ENCODE data around the gene BICDL1. TPM values are rescaled to one million over a fixed set of nuclear protein-coding genes. Genes with fewer than 3 reads are reported as not detected.

Gene BICDL1
- polyA plus RNA-seq, 12 donors: 2.7 to 8.0 (median 4.9) TPM; not detected in 1

GRCh38 chr12:120078868-120079267 is 89.8 kb downstream of the BICDL1 start:
- DNase-seq: no peak

GRCh38 chr12:120079411-120080400 is 90.7 kb downstream of the BICDL1 start:
- no peak for DNase-seq

- no peak for DNase-seq
These were observed 92.6 kb downstream of the BICDL1 start for GRCh38 chr12:120081641-120082040.

DNA sequence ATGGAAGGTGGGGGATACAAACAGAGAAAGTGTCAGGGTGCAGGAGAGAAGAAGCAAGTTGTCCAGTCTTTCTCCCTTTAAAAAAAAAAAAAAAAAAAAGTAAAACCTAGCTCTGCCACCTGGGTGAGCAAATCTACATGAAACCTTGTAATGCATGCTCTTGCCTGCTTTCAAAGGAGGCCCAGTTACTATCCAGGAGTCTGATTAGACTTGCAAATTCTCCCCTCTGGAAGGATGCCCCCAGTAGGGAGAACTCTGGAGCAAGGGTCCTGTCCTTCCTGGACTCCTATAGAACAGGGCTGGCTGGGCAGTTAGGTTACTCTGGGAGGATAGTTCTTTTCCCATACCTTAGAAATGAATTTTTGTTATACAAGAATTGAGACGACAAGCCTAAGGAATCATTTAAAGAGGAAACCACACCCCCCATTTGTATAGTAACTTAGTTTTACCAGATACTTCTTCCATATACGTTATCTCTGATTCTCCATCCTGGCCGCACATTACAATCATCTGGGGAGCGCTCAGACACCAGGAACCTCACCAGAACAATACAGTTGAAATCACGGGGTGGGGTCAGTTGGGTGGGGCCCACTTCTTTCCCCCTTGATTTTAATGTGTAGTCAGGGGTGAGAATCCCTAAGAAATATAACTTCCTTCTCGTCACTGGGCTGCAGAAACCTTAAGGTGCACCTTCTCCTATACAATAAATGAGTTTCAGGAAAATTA is 97.0 kb downstream of the BICDL1 start:
- no peak for DNase-seq

- DNase-seq: peak; percentile 97
These were observed 98.0 kb downstream of the BICDL1 start for GRCh38 chr12:120086801-120087621.

DNA sequence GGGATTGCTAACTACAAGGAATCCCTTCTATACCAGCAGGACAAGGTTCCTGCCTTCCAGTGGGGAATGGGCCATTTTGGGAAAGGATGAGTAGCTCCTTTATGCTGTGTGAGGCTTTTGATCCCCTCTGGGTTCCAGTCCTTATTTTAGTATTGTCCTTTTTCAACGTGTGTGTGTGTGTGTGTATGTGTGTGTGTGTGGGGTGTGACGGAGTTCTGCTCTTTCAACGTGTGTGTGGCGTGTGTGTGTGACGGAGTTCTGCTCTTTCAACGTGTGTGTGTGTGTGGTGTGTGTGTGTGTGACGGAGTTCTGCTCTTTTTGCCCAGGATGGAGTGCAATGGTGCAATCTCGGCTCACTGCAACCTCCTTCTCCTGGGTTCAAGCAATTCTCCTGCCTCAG is 100.1 kb downstream of the BICDL1 start:
- no peak for DNase-seq

DNA sequence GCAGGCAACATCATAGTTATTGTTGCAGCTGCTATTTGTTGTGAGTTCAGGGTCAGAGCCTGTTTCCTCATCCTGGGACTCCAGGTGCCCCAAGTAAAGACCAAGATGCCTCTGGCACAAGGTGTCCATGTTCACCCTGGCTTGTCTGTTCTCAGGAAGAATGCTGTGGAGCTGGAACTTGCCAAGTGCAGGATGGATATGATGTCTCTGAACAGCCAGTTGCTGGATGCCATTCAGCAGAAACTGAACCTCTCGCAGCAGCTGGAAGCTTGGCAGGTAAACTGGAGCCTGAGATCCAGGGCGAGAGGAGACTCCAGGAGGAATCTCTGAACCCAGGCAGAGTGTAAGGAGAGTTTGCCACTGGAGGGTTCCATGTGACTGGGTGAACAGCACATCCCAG is 100.8 kb downstream of the BICDL1 start:
- no peak for DNase-seq

- no peak for DNase-seq
These were observed 101.2 kb downstream of the BICDL1 start for GRCh38 chr12:120090206-120090605.

DNA sequence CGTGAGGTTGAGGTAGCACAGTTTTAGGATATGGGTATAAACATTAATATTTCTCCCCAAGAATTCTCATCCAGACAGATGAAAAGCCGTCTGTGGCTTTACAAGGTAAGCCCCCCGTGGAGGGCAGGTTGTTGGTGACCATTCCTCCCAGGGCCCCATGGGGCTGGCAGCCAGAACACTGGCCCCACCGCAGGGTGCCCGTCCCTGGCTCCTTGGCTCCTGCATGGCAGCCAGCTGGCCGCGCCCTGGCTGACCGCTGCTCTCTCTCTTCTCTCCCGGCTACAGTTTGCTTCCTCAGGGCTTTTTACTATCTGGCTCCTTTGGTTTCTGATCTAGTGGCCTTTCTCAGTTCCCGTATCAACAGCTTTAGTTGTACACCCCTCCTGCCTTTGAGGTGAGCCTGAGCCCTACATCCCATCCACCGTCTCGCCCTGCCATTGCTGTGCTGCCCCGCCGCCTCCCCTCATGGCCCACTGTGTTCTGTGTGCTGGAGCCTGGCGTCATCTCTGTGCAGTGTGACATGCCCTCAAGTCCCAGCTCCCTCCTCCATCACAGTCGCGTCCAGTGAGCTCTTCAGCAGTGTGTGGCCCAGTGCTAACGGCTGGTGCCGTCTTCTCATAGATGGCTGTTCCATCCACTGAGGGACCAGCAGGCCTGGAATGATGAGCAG is 101.7 kb downstream of the BICDL1 start:
- no peak for DNase-seq

DNA sequence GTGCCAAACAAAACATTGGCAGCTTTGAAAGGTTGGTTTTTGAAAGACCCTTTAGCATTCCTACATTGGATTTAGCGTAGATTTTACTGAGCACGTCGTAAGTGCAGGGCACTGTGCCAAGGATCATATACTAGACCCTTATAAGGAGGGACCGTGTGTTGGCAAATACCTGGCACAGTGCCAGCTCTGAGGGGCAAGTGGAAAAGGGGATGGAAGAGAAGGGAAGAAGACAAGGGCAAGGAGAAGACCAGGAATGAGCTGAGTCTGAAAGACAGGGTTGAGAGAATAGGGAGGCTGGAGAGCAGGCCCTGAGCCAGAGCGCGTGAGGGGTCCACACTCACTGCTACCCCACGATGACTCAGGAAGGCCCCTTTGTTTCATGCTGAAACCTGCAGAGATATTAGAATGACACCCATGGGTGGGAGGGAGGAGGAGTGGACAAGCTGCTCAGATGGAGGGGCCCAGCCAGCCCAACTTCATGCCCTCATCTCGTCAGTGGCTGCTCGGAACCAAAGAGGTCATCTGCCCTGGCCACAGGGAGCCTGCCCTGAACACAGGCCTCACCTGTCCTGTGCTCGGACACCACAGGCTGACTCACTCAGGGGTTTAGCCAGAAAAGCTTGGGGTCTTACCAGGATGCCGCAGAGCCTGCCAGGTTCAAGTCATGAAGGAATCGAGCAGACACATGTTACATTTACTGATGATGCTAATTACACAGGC is 102.5 kb downstream of the BICDL1 start:
- DNase-seq: no peak

DNA sequence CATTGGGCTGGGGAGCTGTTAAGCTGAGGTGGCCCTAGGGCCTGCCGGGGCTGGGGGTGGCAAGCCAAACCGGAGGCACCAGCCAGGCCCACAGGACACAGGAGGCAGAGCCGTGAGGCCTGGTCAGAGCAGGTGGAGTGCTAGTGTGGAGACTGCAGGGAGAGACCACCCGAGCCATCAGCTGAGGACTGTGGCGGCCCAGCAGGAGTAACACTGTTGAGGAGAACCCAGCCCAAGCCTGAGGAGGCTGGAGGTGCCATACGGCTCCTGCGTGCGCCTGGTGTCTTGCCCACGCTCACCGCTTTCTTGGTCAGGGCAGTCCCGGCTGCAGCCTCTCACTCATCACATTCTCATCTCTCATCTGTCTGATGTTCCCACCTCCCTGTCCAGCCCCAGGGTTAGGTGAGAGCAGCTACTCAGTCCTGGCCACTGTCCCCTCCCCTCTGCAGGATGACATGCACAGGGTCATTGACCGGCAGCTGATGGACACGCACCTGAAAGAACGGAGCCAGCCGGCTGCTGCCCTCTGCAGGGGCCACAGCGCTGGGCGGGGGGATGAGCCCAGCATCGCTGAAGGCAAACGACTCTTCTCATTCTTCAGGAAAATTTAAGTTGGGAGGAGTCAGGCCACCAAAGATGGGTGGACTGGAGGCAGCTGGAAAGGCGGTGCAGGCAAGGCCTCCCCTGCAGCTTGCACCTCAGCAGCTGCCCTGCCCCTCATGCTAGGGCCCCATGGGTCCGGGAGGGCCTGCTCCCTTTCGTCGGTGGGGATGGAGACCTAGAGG is 103.7 kb downstream of the BICDL1 start:
- no peak for DNase-seq

- DNase-seq: no peak
These were observed 104.2 kb downstream of the BICDL1 start for GRCh38 chr12:120093336-120093591.

GRCh38 chr12:120093592-120094355 is 104.7 kb downstream of the BICDL1 start:
- no peak for DNase-seq

GRCh38 chr12:120094485-120094884 is 105.4 kb downstream of the BICDL1 start:
- DNase-seq: no peak

DNA sequence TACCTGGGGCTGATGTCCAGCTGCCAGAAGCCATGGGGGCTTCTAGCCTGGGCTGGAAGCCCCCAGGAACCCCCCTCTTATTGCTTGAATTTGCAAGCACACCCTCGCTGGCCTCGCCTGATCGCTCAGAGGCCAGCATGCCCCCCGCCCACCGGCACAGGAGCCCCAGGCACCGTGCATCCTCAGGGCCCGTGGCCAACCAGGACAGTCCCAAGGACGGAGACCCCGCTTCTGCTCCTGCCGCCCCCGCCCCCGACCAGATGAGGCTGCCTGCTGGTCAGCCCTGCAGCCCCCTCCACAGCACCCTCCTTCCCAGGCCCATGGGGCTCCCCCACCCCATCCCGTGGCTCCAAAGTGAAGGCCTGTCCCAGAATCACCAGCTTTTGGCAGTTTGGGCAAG is 106.3 kb downstream of the BICDL1 start:
- no peak for DNase-seq

- DNase-seq: no peak
These were observed 106.7 kb downstream of the BICDL1 start for GRCh38 chr12:120095736-120096135.

- DNase-seq: no peak
These were observed 107.7 kb downstream of the BICDL1 start for GRCh38 chr12:120096671-120097202.

GRCh38 chr12:120098756-120099470 is 109.9 kb downstream of the BICDL1 start:
- no peak for DNase-seq
